K562 (cell line): ENCODE results near the gene SLC26A3. TPM values are rescaled to one million over a fixed set of nuclear protein-coding genes. Genes with fewer than 3 reads are reported as not detected.

Experiments used
- CTBP1 ChIP-seq: fragments of 450-650 bp; IDR thresholded peaks from 2 replicates; pipeline ENCODE4 v1.6.1; 2016; ENCODE audit warnings: borderline replicate concordance
- DMBX1 ChIP-seq: fragments of 250-450 bp; sonication (Bioruptor Pico); IDR thresholded peaks from 2 replicates; pipeline ENCODE4 v1.8.0; 2022; ENCODE audit warnings: inconsistent platforms, mild to moderate bottlenecking, moderate library complexity, borderline replicate concordance
- E2F3 ChIP-seq: fragments of 250-450 bp; sonication (Bioruptor Pico); IDR thresholded peaks from 2 replicates; pipeline ENCODE4 v1.4.0; 2020; ENCODE audit warnings: mild to moderate bottlenecking
- GATAD2A ChIP-seq: fragments of 450-650 bp; IDR thresholded peaks from 2 replicates; pipeline ENCODE4 v1.6.1; 2017
- HBP1 ChIP-seq: fragments of 450-650 bp; formaldehyde crosslinking; IDR thresholded peaks from 2 replicates; pipeline ENCODE4 v1.4.0; 2022; ENCODE audit warnings: missing genetic modification characterization
- KAT8 ChIP-seq: fragments of 450-650 bp; IDR thresholded peaks from 2 replicates; pipeline ENCODE4 v1.6.1; 2016; ENCODE audit warnings: low read depth, mild to moderate bottlenecking
- MAX ChIP-seq: sonication (generic); formaldehyde crosslinking; IDR thresholded peaks from 2 replicates; pipeline ENCODE4 v1.9.0; 2022; ENCODE audit warnings: mild to moderate bottlenecking, missing genetic modification reagents
- NR1H2 ChIP-seq: sonication (generic); formaldehyde crosslinking; IDR thresholded peaks from 2 replicates; pipeline ENCODE4 v1.4.0; 2020; ENCODE audit warnings: mild to moderate bottlenecking, missing genetic modification reagents
- NR2C2 ChIP-seq, 2 experiments: fragments of 200-800 bp in 1 of 2; sonication (Bioruptor generic) in 1 of 2; sonication (generic) in 1 of 2; formaldehyde crosslinking in 1 of 2; IDR thresholded peaks; 2 replicates each; pipeline versions ENCODE4 v1.6.1 to v1.8.0; 2016 to 2022; ENCODE audit warnings: mild to moderate bottlenecking in 1 of 2, missing compliant biosample characterization in 1 of 2, missing genetic modification characterization in 1 of 2, missing genetic modification reagents in 1 of 2
- XRCC5 ChIP-seq: fragments of 200-400 bp; formaldehyde crosslinking; IDR thresholded peaks from 2 replicates; pipeline ENCODE4 v1.6.1; 2017; ENCODE audit warnings: low read depth, mild to moderate bottlenecking, low read length
- ZBTB7A ChIP-seq: IDR thresholded peaks from 2 replicates; pipeline ENCODE4 v1.6.1; 2011; ENCODE audit warnings: low read depth, mild to moderate bottlenecking, low read length, moderate library complexity, borderline replicate concordance; ENCODE audit not compliant: control insufficient read depth
- ZNF23 ChIP-seq: fragments of 250-450 bp; sonication (Bioruptor Pico); IDR thresholded peaks from 2 replicates; pipeline ENCODE4 v1.4.0; 2020; ENCODE audit warnings: mild to moderate bottlenecking
- ZNF318 ChIP-seq, 2 experiments: fragments of 450-650 bp; IDR thresholded peaks; 2 replicates each; pipeline ENCODE4 v1.6.1; 2016; ENCODE audit warnings: mild to moderate bottlenecking in 2 of 2, borderline replicate concordance in 1 of 2, low read depth in 1 of 2, moderate library complexity in 1 of 2
- ZNF644 ChIP-seq: fragments of 200-800 bp; sonication (Bioruptor generic); IDR thresholded peaks from 2 replicates; pipeline ENCODE4 v1.6.1; 2016; ENCODE audit warnings: low read depth, missing genetic modification characterization, missing compliant biosample characterization
- polyA plus RNA-seq, 8 experiments: library from polyadenylated mRNA; depleted of rRNA in 4 of 8; stranded (reverse) in 5 of 8; unstranded in 3 of 8; fragments of >200 nt; fragmentation: Nextera tagmentation in 2 of 8; fragmentation: Illumina TruSeq in 1 of 8; extraction: Ambion mirVana in 2 of 8; extraction: Trizol in 1 of 8; gene quantifications; 2 replicates each; pipeline versions ENCODE4 v1.2.1 to v1.2.3, GENCODE V29; 2011 to 2014; ENCODE audit warnings: inconsistent platforms in 1 of 8, missing spikeins in 1 of 8
- total RNA-seq, 7 experiments: library from RNA; depleted of rRNA in 6 of 7; stranded (reverse); fragments of >200 nt in 6 of 7; fragmentation: Illumina TruSeq in 2 of 7; extraction: Trizol in 2 of 7; gene quantifications; 2 replicates each; pipeline versions ENCODE4 v1.2.1 to v1.2.3, GENCODE V29; 2011 to 2021; ENCODE audit warnings: low replicate concordance in 1 of 7

Gene SLC26A3
- total and polyA plus RNA-seq, 9 of the 15 experiments (the other 6 are each of a cell fraction or from before 2014, with no cell fraction given) = 0.86 TPM; not detected in 8

GRCh38 chr7:107743567-107744344 lies 59.3 kb downstream of the SLC26A3 start, which contains the start of gene CBLL1 (continued):
- TF ChIP-seq HBP1 (CRISPR knock-in tag) = no peak
- no peak; the same call in 1 of the 2 replicates for TF ChIP-seq DMBX1 (CRISPR knock-in tag)
- peak; percentile 78 for TF ChIP-seq XRCC5
- peak; percentile 6; the same call in 1 of the 2 replicates for TF ChIP-seq E2F3 (CRISPR knock-in tag)
- TF ChIP-seq GATAD2A = 0 out of 2 replicates have a peak, but pooled peaks have one; percentile 41
- peak; percentile 93; the same call in 1 of the 2 replicates for TF ChIP-seq CTBP1
- TF ChIP-seq ZNF318 (IDR thresholded peaks at IDR 0.05; ENCODE audit: borderline replicate concordance in 1 of 2, low read depth in 1 of 2) = 0 out of 4 replicates have a peak, but pooled peaks of 1 of the 2 experiments have one; percentile 10
- no peak for TF ChIP-seq ZNF23
- peak; percentile 59 for TF ChIP-seq NR1H2 (CRISPR knock-in tag)
- no peak; the same call in 1 of the 2 replicates for TF ChIP-seq ZNF644 (tag)
- TF ChIP-seq MAX (CRISPR knock-in tag) = peak; percentile 63
- TF ChIP-seq ZBTB7A = peak; percentile 99
- peak; percentile 89 for TF ChIP-seq NR2C2 (CRISPR knock-in tag; IDR thresholded peaks at IDR 0.05)
- peak; percentile 96 for TF ChIP-seq NR2C2 (tag; IDR thresholded peaks at IDR 0.05)
- 0 out of 2 replicates have a peak, but pooled peaks have one; percentile 67 for TF ChIP-seq KAT8
